Measurements from ENCODE around the gene KCNQ4. TPM values are rescaled to one million over a fixed set of nuclear protein-coding genes. Genes with fewer than 3 reads are reported as not detected.

KCNQ4 gene
- total and polyA plus RNA-seq, 2 donors (not counting 1 experiment from before 2014, with no cell fraction given), result 0.16 to 0.20 TPM

GRCh38 chr1:40782371-40782956 is 1.1 kb upstream of the KCNQ4 start:
- Mint-ChIP-seq H3K27me3 (peaks cover 29% of the 10 kb centered on the region), H3K27ac (no peak overlapping the region), H3K4me3 (peak overlapping the region; percentile 91), H3K9me3 (ENCODE audit: insufficient read depth) (no peaks in the 10 kb centered on the region), H3K4me1 (peaks cover 10% of the 10 kb centered on the region)
- Histone ChIP-seq H3K36me3 (replicated peaks in 1 of 2; ENCODE audit: control extremely low read depth in 1 of 2, control insufficient read depth in 1 of 2, extremely low read depth in 1 of 2, insufficient read depth in 2 of 2, low read length in 1 of 2) (peaks cover 0 to 2% of the 10 kb centered on the region in 2 experiments), H4K20me1 (ENCODE audit: control insufficient read depth, insufficient read depth, low read length, poor library complexity, severe bottlenecking) (no peaks in the 10 kb centered on the region), H3K4me2 (replicated peaks; ENCODE audit: low read depth, low read length, poor library complexity, severe bottlenecking) (no peak overlapping the region), H3K27me3 (replicated peaks in 1 of 4; ENCODE audit: control extremely low read depth in 1 of 4, control insufficient read depth in 3 of 4, insufficient read depth in 4 of 4, low read length in 3 of 4) (peaks cover 0 to 40% (median 14%) of the 10 kb centered on the region in 4 experiments), H3K9ac (ENCODE audit: low read length) (no peak overlapping the region), H3K4me3 (ENCODE audit: control extremely low read depth in 1 of 5, extremely low read depth in 1 of 5, insufficient read depth in 1 of 5, low read depth in 2 of 5, low read length in 4 of 5) (peak overlapping the region in 1 of 5 experiments; percentile 23), H3K4me1 (ENCODE audit: control insufficient read depth in 2 of 2, insufficient read depth in 2 of 2, low read length in 2 of 2) (peaks cover 12 to 16% of the 10 kb centered on the region in 2 donors), H2AFZ (ENCODE audit: insufficient read depth, low read depth, low read length, poor library complexity, severe bottlenecking) (no peak overlapping the region), H3K9me3 (ENCODE audit: control extremely low read depth in 1 of 3, control insufficient read depth in 2 of 3, insufficient read depth in 1 of 3, low read length in 2 of 3) (peaks cover 0 to 7% (median 0%) of the 10 kb centered on the region in 3 donors), H3K27ac (ENCODE audit: low read length in 2 of 2) (no peak overlapping the region), H3K79me2 (ENCODE audit: control insufficient read depth, insufficient read depth, low read length) (no peaks in the 10 kb centered on the region)
- ChIA-PET CTCF (interaction anchor here (0.6 to 1.5 kb wide), 2 partner anchors 9 to 464 kb away, joined by 3 to 4 read pairs; no protein-coding TSS in a partner anchor), POLR2A (no interaction called here)
- intact Hi-C loops (cut with micrococcal nuclease), result no loop called here
- ATAC-seq (ENCODE audit: low read depth), result no peak
- WGBS (ENCODE audit: insufficient coverage), result 30% methylated on average over 18 of the region's 20 CpGs
- no peak for DNase-seq
- TF ChIP-seq EZH2 (IDR thresholded peaks at IDR 0.05; ENCODE audit: borderline replicate concordance, insufficient read depth, low read depth, low read length, poor library complexity, severe bottlenecking), result no peak
- no peak for TF ChIP-seq CTCF (IDR thresholded peaks at IDR 0.05)

GRCh38 chr1:40784141-40784770 is 669 bp downstream of the KCNQ4 start:
- Histone ChIP-seq H3K9me3 (ENCODE audit: control extremely low read depth in 1 of 3, control insufficient read depth in 2 of 3, insufficient read depth in 1 of 3, low read length in 2 of 3) (peaks cover 0 to 7% (median 0%) of the 10 kb centered on the region in 3 donors), H3K4me3 (ENCODE audit: control extremely low read depth in 1 of 5, extremely low read depth in 1 of 5, insufficient read depth in 1 of 5, low read depth in 2 of 5, low read length in 4 of 5) (peak overlapping the region in 3 of 5 experiments; percentile 20 to 41 (median 30)), H3K27ac (ENCODE audit: low read length in 2 of 2) (no peak overlapping the region), H3K4me1 (ENCODE audit: control insufficient read depth in 2 of 2, insufficient read depth in 2 of 2, low read length in 2 of 2) (peaks cover 12 to 16% of the 10 kb centered on the region in 2 donors), H3K36me3 (replicated peaks in 1 of 2; ENCODE audit: control extremely low read depth in 1 of 2, control insufficient read depth in 1 of 2, extremely low read depth in 1 of 2, insufficient read depth in 2 of 2, low read length in 1 of 2) (no peaks in the 10 kb centered on the region), H2AFZ (ENCODE audit: insufficient read depth, low read depth, low read length, poor library complexity, severe bottlenecking) (peak overlapping the region; percentile 50), H4K20me1 (ENCODE audit: control insufficient read depth, insufficient read depth, low read length, poor library complexity, severe bottlenecking) (no peaks in the 10 kb centered on the region), H3K4me2 (replicated peaks; ENCODE audit: low read depth, low read length, poor library complexity, severe bottlenecking) (peak overlapping the region; percentile 83), H3K79me2 (ENCODE audit: control insufficient read depth, insufficient read depth, low read length) (no peaks in the 10 kb centered on the region), H3K9ac (ENCODE audit: low read length) (peak overlapping the region; percentile 47), H3K27me3 (replicated peaks in 1 of 4; ENCODE audit: control extremely low read depth in 1 of 4, control insufficient read depth in 3 of 4, insufficient read depth in 4 of 4, low read length in 3 of 4) (peaks cover 0 to 40% (median 14%) of the 10 kb centered on the region in 4 experiments)
- peak; percentile 63 for TF ChIP-seq EZH2 (IDR thresholded peaks at IDR 0.05; ENCODE audit: borderline replicate concordance, insufficient read depth, low read depth, low read length, poor library complexity, severe bottlenecking)
- TF ChIP-seq CTCF (IDR thresholded peaks at IDR 0.05), result no peak
- ATAC-seq (ENCODE audit: low read depth) (peak; percentile 24), DNase-seq (peak; percentile 35)
- ChIA-PET CTCF (no interaction called here), POLR2A (interaction anchor here (0.5 kb wide), 1 partner anchor 564 kb away, joined by 4 read pairs; no protein-coding TSS in a partner anchor)
- Mint-ChIP-seq H3K9me3 (ENCODE audit: insufficient read depth) (no peaks in the 10 kb centered on the region), H3K4me3 (peak overlapping the region; percentile 82), H3K4me1 (peaks cover 10% of the 10 kb centered on the region), H3K27ac (no peak overlapping the region), H3K27me3 (peaks cover 36% of the 10 kb centered on the region)
- 14% methylated on average over 63 of the region's 63 CpGs for WGBS (ENCODE audit: insufficient coverage)
- intact Hi-C loops (cut with micrococcal nuclease), result no loop called here

All from B cell (primary cell).